Measurements from ENCODE around the gene PDE4D. TPM values are rescaled to one million over a fixed set of nuclear protein-coding genes. Genes with fewer than 3 reads are reported as not detected.

Gene PDE4D
- total and polyA plus RNA-seq, 2 experiments from 2014 or later = 21.9 to 54.2 TPM

DNA sequence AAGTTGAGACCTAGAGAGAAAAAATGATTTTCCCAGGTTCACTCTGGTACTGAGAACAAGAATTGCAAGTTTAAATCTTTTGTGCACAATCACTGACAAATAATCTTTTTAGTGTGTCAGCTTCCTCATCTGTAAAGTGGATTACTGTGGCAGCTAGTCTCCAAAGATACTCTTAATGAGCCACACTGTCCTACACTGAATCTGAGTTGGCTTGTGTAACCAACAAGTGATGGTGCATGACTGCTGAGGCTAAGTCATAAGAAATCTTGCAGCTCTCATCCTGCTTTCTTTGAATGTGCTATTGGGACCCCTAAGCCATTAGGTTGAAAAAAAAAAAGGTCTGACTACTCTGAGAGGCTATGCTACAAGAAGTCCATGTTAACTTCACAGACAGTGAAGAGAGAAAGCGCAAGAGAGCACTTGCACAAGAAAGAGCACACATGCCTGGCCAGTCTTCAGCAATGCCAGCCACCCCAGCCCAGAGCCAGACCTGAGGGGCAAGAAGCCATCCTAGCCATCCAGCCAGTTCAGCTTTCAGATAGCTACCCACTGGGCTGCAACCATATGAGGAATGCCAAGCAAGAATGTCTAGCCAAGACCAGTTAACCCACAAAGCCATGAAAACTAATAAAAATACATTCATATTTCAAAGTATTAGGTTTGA, 891.2 kb downstream of the PDE4D start:
- no peak overlapping the region for H3K27ac ChIP-seq
- no peaks in the 10 kb centered on the region for H3K36me3 ChIP-seq
- H3K27me3 ChIP-seq = no peaks in the 10 kb centered on the region
- DNase-seq (ENCODE audit: low read depth in 1 of 2, low spot score in 1 of 2) = no peak
- peaks cover 17% of the 10 kb centered on the region for H3K4me1 ChIP-seq (ENCODE audit: low read depth)
- no peak overlapping the region for H3K4me3 ChIP-seq
- TF ChIP-seq, protein P1, sequence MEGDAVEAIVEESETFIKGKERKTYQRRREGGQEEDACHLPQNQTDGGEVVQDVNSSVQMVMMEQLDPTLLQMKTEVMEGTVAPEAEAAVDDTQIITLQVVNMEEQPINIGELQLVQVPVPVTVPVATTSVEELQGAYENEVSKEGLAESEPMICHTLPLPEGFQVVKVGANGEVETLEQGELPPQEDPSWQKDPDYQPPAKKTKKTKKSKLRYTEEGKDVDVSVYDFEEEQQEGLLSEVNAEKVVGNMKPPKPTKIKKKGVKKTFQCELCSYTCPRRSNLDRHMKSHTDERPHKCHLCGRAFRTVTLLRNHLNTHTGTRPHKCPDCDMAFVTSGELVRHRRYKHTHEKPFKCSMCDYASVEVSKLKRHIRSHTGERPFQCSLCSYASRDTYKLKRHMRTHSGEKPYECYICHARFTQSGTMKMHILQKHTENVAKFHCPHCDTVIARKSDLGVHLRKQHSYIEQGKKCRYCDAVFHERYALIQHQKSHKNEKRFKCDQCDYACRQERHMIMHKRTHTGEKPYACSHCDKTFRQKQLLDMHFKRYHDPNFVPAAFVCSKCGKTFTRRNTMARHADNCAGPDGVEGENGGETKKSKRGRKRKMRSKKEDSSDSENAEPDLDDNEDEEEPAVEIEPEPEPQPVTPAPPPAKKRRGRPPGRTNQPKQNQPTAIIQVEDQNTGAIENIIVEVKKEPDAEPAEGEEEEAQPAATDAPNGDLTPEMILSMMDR (IDR thresholded peaks at IDR 0.05; ENCODE audit: low read depth, low read length) = no peak
- H3K9me3 ChIP-seq (ENCODE audit: low read depth) = no peaks in the 10 kb centered on the region

DNA sequence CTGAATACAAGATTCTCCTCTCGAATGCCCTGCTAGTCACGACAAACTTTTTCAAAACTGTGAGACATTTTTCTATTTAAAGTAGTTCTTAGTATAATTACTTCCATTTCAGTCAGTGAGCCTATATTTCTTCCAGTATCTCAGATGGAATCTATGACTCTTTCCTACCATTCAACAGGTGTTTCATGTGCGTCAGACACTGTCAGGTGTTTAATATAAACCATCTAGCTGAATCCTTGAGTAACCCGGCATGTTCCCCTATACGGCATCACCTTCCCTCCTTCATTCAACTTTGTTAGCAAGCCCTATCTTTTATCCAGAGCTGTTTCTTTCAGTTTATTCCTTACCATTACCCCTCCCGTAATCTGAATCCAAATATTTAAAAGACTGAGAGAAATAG, 891.8 kb downstream of the PDE4D start:
- Histone ChIP-seq H3K36me3 (no peaks in the 10 kb centered on the region), H3K4me1 (ENCODE audit: low read depth) (peaks cover 17% of the 10 kb centered on the region), H3K4me3 (no peak overlapping the region), H3K27ac (no peak overlapping the region), H3K27me3 (no peaks in the 10 kb centered on the region), H3K9me3 (ENCODE audit: low read depth) (no peaks in the 10 kb centered on the region)
- DNase-seq (ENCODE audit: low read depth in 1 of 2, low spot score in 1 of 2) = no peak
- TF ChIP-seq, protein P1 (IDR thresholded peaks at IDR 0.05; ENCODE audit: low read depth, low read length) = no peak

DNA sequence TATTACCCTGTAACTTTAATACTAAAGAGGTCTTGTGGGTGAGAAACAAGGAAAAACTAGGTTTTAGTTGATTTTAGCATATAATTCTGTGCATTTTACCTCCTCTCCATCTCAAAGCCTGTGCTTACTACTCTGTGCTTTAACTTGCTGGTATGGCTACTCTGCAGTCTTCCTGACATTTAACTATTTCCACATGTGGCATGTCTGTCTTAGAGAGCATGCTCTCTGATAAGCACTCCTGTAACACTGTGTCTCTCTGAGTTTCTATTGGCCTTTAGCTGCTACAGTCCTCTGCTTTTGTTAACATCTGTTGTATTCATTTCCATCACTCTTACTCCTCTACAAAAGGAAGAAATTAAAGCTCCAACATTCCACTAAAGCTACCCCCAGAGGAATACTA, 892.4 kb downstream of the PDE4D start:
- peaks cover 17% of the 10 kb centered on the region for H3K4me1 ChIP-seq (ENCODE audit: low read depth)
- peak; percentile 47 to 50 for DNase-seq (ENCODE audit: low read depth in 1 of 2, low spot score in 1 of 2)
- H3K27ac ChIP-seq = no peak overlapping the region
- TF ChIP-seq, protein P1 (IDR thresholded peaks at IDR 0.05; ENCODE audit: low read depth, low read length) = no peak
- H3K9me3 ChIP-seq (ENCODE audit: low read depth) = no peaks in the 10 kb centered on the region
- no peak overlapping the region for H3K4me3 ChIP-seq
- no peaks in the 10 kb centered on the region for H3K27me3 ChIP-seq
- H3K36me3 ChIP-seq = no peaks in the 10 kb centered on the region

DNA sequence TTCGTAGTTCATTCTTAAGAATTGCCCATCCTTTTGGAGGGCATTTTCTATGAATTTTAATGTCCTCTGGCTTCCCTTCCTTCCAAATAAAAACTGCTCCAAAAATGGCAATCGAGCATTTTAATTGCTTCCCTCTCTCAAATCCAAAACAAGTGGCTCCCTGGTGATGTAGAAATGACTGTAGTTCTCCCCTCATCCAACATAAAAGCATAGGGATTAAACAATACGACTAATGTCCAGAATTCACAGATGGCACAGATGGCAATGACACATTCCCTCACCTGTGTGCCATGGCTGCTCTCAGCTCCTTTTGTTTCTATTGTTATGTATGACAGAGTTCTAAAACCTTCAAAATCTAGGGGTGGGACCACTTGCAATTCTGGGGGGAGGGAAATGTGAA, 893.3 kb downstream of the PDE4D start:
- Histone ChIP-seq H3K4me3 (no peak overlapping the region), H3K27me3 (no peaks in the 10 kb centered on the region), H3K27ac (no peak overlapping the region), H3K9me3 (ENCODE audit: low read depth) (no peaks in the 10 kb centered on the region), H3K4me1 (ENCODE audit: low read depth) (peaks cover 17% of the 10 kb centered on the region), H3K36me3 (no peaks in the 10 kb centered on the region)
- DNase-seq (ENCODE audit: low read depth in 1 of 2, low spot score in 1 of 2) = no peak
- TF ChIP-seq, protein P1 (IDR thresholded peaks at IDR 0.05; ENCODE audit: low read depth, low read length) = no peak

DNA sequence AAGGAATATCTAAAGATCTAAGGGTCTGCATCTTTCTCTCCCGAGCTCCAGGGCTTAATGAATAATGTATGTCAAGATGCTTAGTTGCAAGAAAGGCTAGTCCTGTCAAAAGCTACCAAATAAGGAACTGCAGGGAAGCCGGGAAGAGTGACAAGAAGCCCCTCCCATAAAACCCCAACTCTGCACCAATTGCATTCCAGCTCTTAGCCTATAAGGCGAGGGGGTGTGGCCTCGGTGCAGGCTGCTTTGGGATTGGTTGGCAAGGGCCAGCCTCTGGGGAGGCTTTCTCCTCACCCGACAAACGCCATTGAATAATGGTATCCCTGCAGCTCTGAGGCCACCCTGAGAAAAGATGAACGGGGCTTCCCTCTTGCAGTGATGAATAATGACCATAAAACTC, 893.7 kb downstream of the PDE4D start:
- Histone ChIP-seq H3K27me3 (no peaks in the 10 kb centered on the region), H3K9me3 (ENCODE audit: low read depth) (no peaks in the 10 kb centered on the region), H3K27ac (no peak overlapping the region), H3K4me1 (ENCODE audit: low read depth) (peaks cover 17% of the 10 kb centered on the region), H3K4me3 (no peak overlapping the region), H3K36me3 (no peaks in the 10 kb centered on the region)
- DNase-seq (ENCODE audit: low read depth in 1 of 2, low spot score in 1 of 2) = no peak
- TF ChIP-seq, protein P1 (IDR thresholded peaks at IDR 0.05; ENCODE audit: low read depth, low read length) = no peak

All from cardiac muscle cell (in vitro differentiated cells and primary cell).